Inflammatory macrophage (primary cell): ENCODE results near the gene FBXL17.

Experiments
- DNase-seq, 2 donors: peaks; one replicate each; pipeline ENCODE4 v3.0.0-alpha.2; 2020 to 2022

FBXL17 gene

GRCh38 chr5:107945061-107945460 is 436.8 kb downstream of the FBXL17 start:
- DNase-seq, result no peak

GRCh38 chr5:107943923-107944322 is 438.0 kb downstream of the FBXL17 start:
- DNase-seq, result no peak

GRCh38 chr5:107941036-107941435 is 440.9 kb downstream of the FBXL17 start:
- no peak for DNase-seq

GRCh38 chr5:107937651-107938355 is 444.1 kb downstream of the FBXL17 start:
- DNase-seq, result no peak

GRCh38 chr5:107937204-107937603 is 444.7 kb downstream of the FBXL17 start:
- no peak for DNase-seq

- no peak for DNase-seq
Observed at GRCh38 chr5:107936515-107936914, 445.4 kb downstream of the FBXL17 start.

- DNase-seq, result no peak
Observed at GRCh38 chr5:107935645-107936044, 446.3 kb downstream of the FBXL17 start.

GRCh38 chr5:107933326-107933725 is 448.6 kb downstream of the FBXL17 start:
- no peak for DNase-seq

- DNase-seq, result no peak
Observed at GRCh38 chr5:107930891-107931290, 451.0 kb downstream of the FBXL17 start.

GRCh38 chr5:107930092-107930491 is 451.8 kb downstream of the FBXL17 start:
- DNase-seq, result no peak

GRCh38 chr5:107929080-107929479 is 452.8 kb downstream of the FBXL17 start:
- no peak for DNase-seq

GRCh38 chr5:107926121-107926520 is 455.8 kb downstream of the FBXL17 start:
- no peak for DNase-seq

- DNase-seq, result no peak
Observed at GRCh38 chr5:107925200-107925599, 456.7 kb downstream of the FBXL17 start.

- DNase-seq, result no peak
Observed at GRCh38 chr5:107919969-107920368, 461.9 kb downstream of the FBXL17 start.

GRCh38 chr5:107919361-107919760 is 462.5 kb downstream of the FBXL17 start:
- no peak for DNase-seq

- no peak for DNase-seq
Observed at GRCh38 chr5:107917983-107918382, 463.9 kb downstream of the FBXL17 start.

- no peak for DNase-seq
Observed at GRCh38 chr5:107916731-107917725, 464.9 kb downstream of the FBXL17 start.

- DNase-seq, result peak in 1 of 2 donors; percentile 26
Observed at GRCh38 chr5:107915176-107915812, 466.6 kb downstream of the FBXL17 start.

- no peak for DNase-seq
Observed at GRCh38 chr5:107913494-107913893, 468.4 kb downstream of the FBXL17 start.

- no peak for DNase-seq
Observed at GRCh38 chr5:107900721-107901120, 481.2 kb downstream of the FBXL17 start.

GRCh38 chr5:107894361-107894760 is 487.5 kb downstream of the FBXL17 start:
- no peak for DNase-seq

- peak; percentile 57 to 72 for DNase-seq
Observed at GRCh38 chr5:107893642-107894041, 488.3 kb downstream of the FBXL17 start.

GRCh38 chr5:107889387-107889786 is 492.5 kb downstream of the FBXL17 start:
- DNase-seq, result no peak
